WTC11 (cell line): ENCODE data around the gene BFAR. TPM values are rescaled to one million over a fixed set of nuclear protein-coding genes. Genes with fewer than 3 reads are reported as not detected.
"Not testable (repeated sequence)": the region's sequence is repeated elsewhere in the genome, so short reads cannot be mapped to it uniquely, and the experiment has no call there.

ENCODE experiments used
- ATAC-seq: fragments of 200-7000 bp; cut with Tn5 transposase; 2 replicates; pipeline ENCODE4 v1.10.0; 2021; ENCODE audit warnings: mild to moderate bottlenecking, moderate library complexity
- CTCF ChIA-PET: fragments of 300-600 bp; sonication (Branson Sonifier 250); formaldehyde crosslinking; loops from one replicate; lab custom pipeline; 2021; ENCODE audit warnings: antibody characterized with exemption; lab: Charles Lee
- POLR2A ChIA-PET: fragments of 350-600 bp; sonication (Branson Sonifier 250); formaldehyde crosslinking; loops from one replicate; lab custom pipeline; 2021; ENCODE audit warnings: antibody characterized with exemption; lab: Charles Lee
- DNase-seq: peaks from one replicate; pipeline ENCODE4 v3.0.0; 2021; ENCODE audit warnings: low spot score
- H3K27ac Mint-ChIP-seq: 2 replicates; pipeline ENCODE4 v1.8.0; 2021; ENCODE audit warnings: mixed read lengths
- H3K27me3 Mint-ChIP-seq: 2 replicates; pipeline ENCODE4 v1.8.0; 2021; ENCODE audit warnings: low read depth, mild to moderate bottlenecking, moderate library complexity, mixed read lengths
- H3K36me3 Mint-ChIP-seq: 2 replicates; pipeline ENCODE4 v1.8.0; 2021; ENCODE audit warnings: mixed read lengths
- H3K4me1 Mint-ChIP-seq: 2 replicates; pipeline ENCODE4 v1.8.0; 2022; ENCODE audit warnings: mixed read lengths
- H3K4me3 Mint-ChIP-seq: 2 replicates; pipeline ENCODE4 v1.8.0; 2021; ENCODE audit warnings: mild to moderate bottlenecking, moderate library complexity, mixed read lengths
- H3K9me3 Mint-ChIP-seq: 2 replicates; pipeline ENCODE4 v1.8.0; 2021; ENCODE audit warnings: mixed read lengths
- ATF1 ChIP-seq: sonication (generic); formaldehyde crosslinking; IDR thresholded peaks from 2 replicates; pipeline ENCODE4 v1.8.1; 2023; ENCODE audit warnings: mild to moderate bottlenecking, moderate library complexity, missing genetic modification reagents
- ATF3 ChIP-seq: sonication (generic); formaldehyde crosslinking; conservative IDR thresholded peaks from 2 replicates; pipeline ENCODE4 v1.8.1; 2022; ENCODE audit warnings: mild to moderate bottlenecking, missing genetic modification reagents
- ATF6 ChIP-seq: sonication (generic); formaldehyde crosslinking; IDR thresholded peaks from 2 replicates; pipeline ENCODE4 v1.8.1; 2023; ENCODE audit warnings: mild to moderate bottlenecking, missing genetic modification reagents
- CBFB ChIP-seq: sonication (generic); formaldehyde crosslinking; IDR thresholded peaks from 2 replicates; pipeline ENCODE4 v1.8.1; 2022; ENCODE audit warnings: mild to moderate bottlenecking, low read depth, missing genetic modification reagents
- CDX4 ChIP-seq: fragments of 250-450 bp; sonication (Bioruptor Pico); IDR thresholded peaks from 2 replicates; pipeline ENCODE4 v1.9.0; 2021; ENCODE audit warnings: moderate library complexity, mild to moderate bottlenecking, inconsistent platforms, borderline replicate concordance
- CREB1 ChIP-seq: sonication (generic); formaldehyde crosslinking; IDR thresholded peaks from 2 replicates; pipeline ENCODE4 v1.8.0; 2023; ENCODE audit warnings: mild to moderate bottlenecking, missing genetic modification reagents
- HMGXB4 ChIP-seq: sonication (generic); formaldehyde crosslinking; IDR thresholded peaks from 2 replicates; pipeline ENCODE4 v1.8.1; 2023; ENCODE audit warnings: mild to moderate bottlenecking, moderate library complexity, missing genetic modification reagents
- IRF1 ChIP-seq: sonication (generic); formaldehyde crosslinking; IDR thresholded peaks from 2 replicates; pipeline ENCODE4 v1.8.0; 2023; ENCODE audit warnings: missing genetic modification reagents
- JUN ChIP-seq: sonication (generic); formaldehyde crosslinking; IDR thresholded peaks from 2 replicates; pipeline ENCODE4 v1.8.0; 2023; ENCODE audit warnings: mild to moderate bottlenecking, missing genetic modification reagents
- MAX ChIP-seq: sonication (generic); formaldehyde crosslinking; IDR thresholded peaks from 2 replicates; pipeline ENCODE4 v1.8.0; 2022; ENCODE audit warnings: mild to moderate bottlenecking, missing genetic modification reagents
- NR2C2 ChIP-seq: sonication (generic); formaldehyde crosslinking; IDR thresholded peaks from 2 replicates; pipeline ENCODE4 v1.8.0; 2022; ENCODE audit warnings: mild to moderate bottlenecking, missing genetic modification reagents
- PRDM15 ChIP-seq: sonication (generic); formaldehyde crosslinking; IDR thresholded peaks from 2 replicates; pipeline ENCODE4 v1.8.0; 2022; ENCODE audit warnings: missing genetic modification reagents
- RELA ChIP-seq: sonication (generic); formaldehyde crosslinking; IDR thresholded peaks from 2 replicates; pipeline ENCODE4 v1.8.1; 2022; ENCODE audit warnings: missing genetic modification reagents, mild to moderate bottlenecking, borderline replicate concordance
- RORB ChIP-seq: fragments of 250-450 bp; sonication (Bioruptor Pico); IDR thresholded peaks from 2 replicates; pipeline ENCODE4 v1.9.0; 2021; ENCODE audit warnings: mild to moderate bottlenecking
- USF1 ChIP-seq: sonication (generic); formaldehyde crosslinking; IDR thresholded peaks from 2 replicates; pipeline ENCODE4 v1.8.0; 2022; ENCODE audit warnings: mild to moderate bottlenecking, missing genetic modification reagents
- USF2 ChIP-seq: sonication (generic); formaldehyde crosslinking; IDR thresholded peaks from 2 replicates; pipeline ENCODE4 v1.8.1; 2023; ENCODE audit warnings: mild to moderate bottlenecking, missing genetic modification reagents, moderate library complexity
- ZNF317 ChIP-seq: sonication (generic); formaldehyde crosslinking; IDR thresholded peaks from 2 replicates; pipeline ENCODE4 v1.8.1; 2023; ENCODE audit warnings: low read depth, mild to moderate bottlenecking, moderate library complexity, missing genetic modification reagents, borderline replicate concordance
- total RNA-seq: library from RNA; stranded (reverse); gene quantifications from 3 replicates; pipeline ENCODE4 v1.2.3, GENCODE V29; 2021

Gene BFAR
- total RNA-seq, 1 experiment from 2014 or later = 70.3 TPM

GRCh38 chr16:14629919-14630619 lies 2.7 kb upstream of the BFAR start, which contains the start of gene PARN (continued):
- TF ChIP-seq HMGXB4 (CRISPR knock-in tag) (peak; percentile 72), NR2C2 (CRISPR knock-in tag) (0 out of 2 replicates have a peak, but pooled peaks have one; percentile 22), CBFB (CRISPR knock-in tag) (peak; percentile 80; the same call in 1 of the 2 replicates), JUN (peak; percentile 7; the same call in 1 of the 2 replicates)

GRCh38 chr16:14630620-14631330 lies 2.0 kb upstream of the BFAR start:
- Mint-ChIP-seq H3K27ac (peak overlapping the region; percentile 99), H3K4me1 (peaks cover 31% of the 10 kb centered on the region), H3K36me3 (peaks cover 25% of the 10 kb centered on the region), H3K4me3 (peak overlapping the region; percentile 100)
- ChIA-PET CTCF (interaction anchor here (1.1 kb wide), 1 partner anchor 711 kb away, joined by 3 read pairs; the partner anchor contains the start of gene ERCC4), POLR2A (interaction anchor here (0.6 to 1.5 kb wide), 3 partner anchors 10 to 754 kb away, joined by 4 to 11 read pairs (median 6); no protein-coding TSS in a partner anchor)
- not testable (repeated sequence) for H3K9me3 Mint-ChIP-seq, ATAC-seq, DNase-seq, H3K27me3 Mint-ChIP-seq

GRCh38 chr16:14634389-14634725 lies 1.6 kb downstream of the BFAR start:
- Mint-ChIP-seq H3K27ac (peak overlapping the region; percentile 99), H3K27me3 (no peaks in the 10 kb centered on the region), H3K9me3 (no peaks in the 10 kb centered on the region), H3K4me1 (peaks cover 40% of the 10 kb centered on the region), H3K36me3 (peaks cover 13% of the 10 kb centered on the region), H3K4me3 (peak overlapping the region; percentile 100)
- POLR2A ChIA-PET = interaction anchor here (0.5 to 0.7 kb wide), 2 partner anchors 10 to 14 kb away, joined by 3 to 4 read pairs; no protein-coding TSS in a partner anchor
- ATAC-seq = no peak
- no peak for DNase-seq
- CTCF ChIA-PET = interaction anchor here (1.0 kb wide), 1 partner anchor 714 kb away, joined by 3 read pairs; the partner anchor contains the start of gene ERCC4
- no peak for TF ChIP-seq RORB
- no peak for TF ChIP-seq CREB1 (CRISPR knock-in tag)
- no peak for TF ChIP-seq PRDM15 (CRISPR knock-in tag)
- no peak for TF ChIP-seq IRF1
- no peak for TF ChIP-seq ATF1
- no peak for TF ChIP-seq ZNF317 (CRISPR knock-in tag)
- no peak for TF ChIP-seq CBFB (CRISPR knock-in tag)
- TF ChIP-seq MAX (CRISPR knock-in tag) = no peak; the same call in 1 of the 2 replicates
- TF ChIP-seq RELA (CRISPR knock-in tag) = no peak
- TF ChIP-seq CDX4 (CRISPR knock-in tag) = no peak
- TF ChIP-seq ATF3 (CRISPR knock-in tag) = no peak
- no peak for TF ChIP-seq USF1 (CRISPR knock-in tag)
- TF ChIP-seq ATF6 (CRISPR knock-in tag) = no peak
- TF ChIP-seq USF2 (CRISPR knock-in tag) = no peak
